Endothelial cell of umbilical vein (primary cell): Measurements from ENCODE around the gene CGB2. TPM values are rescaled to one million over a fixed set of nuclear protein-coding genes. Genes with fewer than 3 reads are reported as not detected.

ENCODE experiments used
- BruUV-seq: library from RNA; stranded (reverse); fragments of 400-500 nt; replicated peaks from 2 replicates; lab custom pipeline; 2021; lab: Mats Ljungman, UMichigan
- CTCF ChIA-PET: fragments of 300-600, 350-600 bp; sonication (Branson Sonifier 250); formaldehyde crosslinking; loops from one replicate; lab custom pipeline; 2021; ENCODE audit warnings: antibody characterized with exemption, inconsistent platforms; lab: Charles Lee
- POLR2A ChIA-PET: fragments of 300-600, 350-600 bp; sonication (Branson Sonifier 250); formaldehyde crosslinking; loops from one replicate; lab custom pipeline; 2021; ENCODE audit warnings: antibody characterized with exemption, inconsistent platforms; lab: Charles Lee
- DNase-seq: peaks from one replicate; pipeline ENCODE4 v3.0.0-alpha.2; 2011; ENCODE audit warnings: low read depth, low spot score
- FAIRE-seq: peaks from 2 replicates; lab custom pipeline; 2011; peaks lifted over from hg19 to GRCh38; lab: Jason Lieb, UNC
- H2AFZ ChIP-seq: 2 replicates; pipeline ENCODE4 v1.6.0; 2012; ENCODE audit warnings: low read depth, low read length, control low read depth, inconsistent platforms
- H3K27ac ChIP-seq: 2 replicates; pipeline ENCODE4 v1.5.1; 2011; ENCODE audit warnings: low read depth, mild to moderate bottlenecking, control low read depth, low read length, moderate library complexity; ENCODE audit not compliant: insufficient read depth
- H3K27me3 ChIP-seq, 2 experiments: 2 replicates each; pipeline versions ENCODE4 v1.6.0 to v1.6.1; 2011; ENCODE audit warnings: low read length in 2 of 2, mixed read lengths in 1 of 2; ENCODE audit not compliant: control insufficient read depth in 2 of 2, insufficient read depth in 2 of 2
- H3K36me3 ChIP-seq, 2 experiments: 2 replicates in 1 of 2; 3 replicates in 1 of 2; pipeline ENCODE4 v1.5.1; 2011; ENCODE audit warnings: low read length in 2 of 2, mild to moderate bottlenecking in 1 of 2, moderate library complexity in 1 of 2; ENCODE audit not compliant: control insufficient read depth in 2 of 2, insufficient read depth in 2 of 2; ENCODE audit errors: extremely low read depth in 1 of 2
- H3K4me1 ChIP-seq: 3 replicates; pipeline ENCODE4 v1.5.1; 2011; ENCODE audit warnings: mild to moderate bottlenecking, low read length; ENCODE audit not compliant: control insufficient read depth, insufficient read depth; ENCODE audit errors: extremely low read depth
- H3K4me2 ChIP-seq: 2 replicates; pipeline ENCODE4 v1.6.1; 2011; ENCODE audit warnings: low read length, control low read depth, mixed read lengths; ENCODE audit not compliant: insufficient read depth
- H3K4me3 ChIP-seq, 3 experiments: fragments of 200-600 bp in 1 of 3; sonication (generic), shearing (Covaris generic) in 1 of 3; replicated peaks in 1 of 3; 2 replicates each; pipeline ENCODE4 v1.5.1; 2011 to 2016; ENCODE audit warnings: control low read depth in 3 of 3, low read length in 3 of 3, mild to moderate bottlenecking in 2 of 3, inconsistent platforms in 1 of 3, low read depth in 1 of 3, moderate library complexity in 1 of 3; ENCODE audit not compliant: insufficient read depth in 1 of 3
- H3K79me2 ChIP-seq: 2 replicates; pipeline ENCODE4 v1.6.0; 2012; ENCODE audit warnings: low read length, inconsistent platforms; ENCODE audit not compliant: control insufficient read depth, insufficient read depth
- H3K9ac ChIP-seq: replicated peaks from 2 replicates; pipeline ENCODE3; 2011; ENCODE audit warnings: low read length, control low read depth; ENCODE audit not compliant: insufficient read depth; ENCODE audit errors: extremely low read depth
- H3K9me1 ChIP-seq: replicated peaks from 3 replicates; pipeline ENCODE4 v1.6.0; 2011; ENCODE audit warnings: mild to moderate bottlenecking, low read length; ENCODE audit not compliant: control insufficient read depth, insufficient read depth; ENCODE audit errors: extremely low read depth
- H3K9me3 ChIP-seq: replicated peaks from 2 replicates; pipeline ENCODE4 v1.5.1; 2012; ENCODE audit warnings: low read length, inconsistent platforms; ENCODE audit not compliant: control insufficient read depth, insufficient read depth
- H4K20me1 ChIP-seq: replicated peaks from 2 replicates; pipeline ENCODE3; 2011; ENCODE audit warnings: mild to moderate bottlenecking, low read length; ENCODE audit not compliant: control insufficient read depth, insufficient read depth; ENCODE audit errors: extremely low read depth
- CTCF ChIP-seq, 2 donors: IDR thresholded peaks; 1 replicate in 1 of 2; 2 replicates in 1 of 2; pipeline ENCODE4 v1.5.1; 2011; ENCODE audit warnings: low read length in 2 of 2, mild to moderate bottlenecking in 2 of 2, moderate library complexity in 2 of 2, control low read depth in 1 of 2, inconsistent platforms in 1 of 2, low read depth in 1 of 2; ENCODE audit not compliant: insufficient read depth in 1 of 2; ENCODE audit errors: extremely low read depth in 1 of 2
- EZH2 ChIP-seq: IDR thresholded peaks from 2 replicates; pipeline ENCODE4 v1.6.1; 2012; ENCODE audit warnings: borderline replicate concordance, low read depth, mild to moderate bottlenecking, moderate library complexity, low read length, inconsistent platforms; ENCODE audit not compliant: severe bottlenecking
- GATA2 ChIP-seq: IDR thresholded peaks from 2 replicates; pipeline ENCODE4 v1.7.0; 2011; ENCODE audit warnings: low read depth, mild to moderate bottlenecking, moderate library complexity, mixed read lengths, low read length; ENCODE audit not compliant: insufficient read length, insufficient read depth
- dilution Hi-C: fragments of 300-500 bp; cut with MboI; formaldehyde crosslinking; loops from one replicate; pipeline ENCODE4 v1.15.0; 2019; ENCODE audit warnings: low sequenced_read_pairs; ENCODE audit not compliant: extremely low pct_ligation_motif_present
- intact Hi-C: fragments of 100-400 bp; cut with micrococcal nuclease; formaldehyde crosslinking; loops from one replicate; pipeline ENCODE4 v1.10.0; 2022
- polyA plus RNA-seq, 4 experiments: library from polyadenylated mRNA; depleted of rRNA in 3 of 4; stranded (reverse) in 3 of 4; unstranded in 1 of 4; fragments of >200 nt; gene quantifications; 2 replicates each; pipeline versions ENCODE4 v1.2.1 to v1.2.3, GENCODE V29; 2011 to 2012; ENCODE audit warnings: missing spikeins in 1 of 4
- total RNA-seq: library from RNA; stranded (reverse); gene quantifications from 2 replicates; pipeline ENCODE4 v1.2.3, GENCODE V29; 2021
- TF ChIP-seq, protein P1 (sequence below): IDR thresholded peaks from 2 replicates; pipeline ENCODE4 v1.6.1; 2011; ENCODE audit not compliant: insufficient read depth, insufficient read length

CGB2 gene
- total and polyA plus RNA-seq, 2 donors (not counting 3 experiments of a cell fraction or from before 2014, with no cell fraction given): not detected

GRCh38 chr19:49019242-49019932 is 12.3 kb upstream of the CGB2 start:
- TF ChIP-seq EZH2 (no peak), CTCF (IDR thresholded peaks at IDR 0.05; ENCODE audit: extremely low read depth in 1 of 2, insufficient read depth in 1 of 2, low read depth in 1 of 2, low read length in 2 of 2) (peak in 1 of 2 donors; percentile 14), GATA2 (no peak)
- TF ChIP-seq, protein P1, sequence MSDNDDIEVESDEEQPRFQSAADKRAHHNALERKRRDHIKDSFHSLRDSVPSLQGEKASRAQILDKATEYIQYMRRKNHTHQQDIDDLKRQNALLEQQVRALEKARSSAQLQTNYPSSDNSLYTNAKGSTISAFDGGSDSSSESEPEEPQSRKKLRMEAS: no peak
- no peak for FAIRE-seq
- peaks cover 0 to 14% of the 10 kb centered on the region in 2 experiments for H3K36me3 ChIP-seq
- H3K27me3 ChIP-seq: peaks cover 0 to 5% of the 10 kb centered on the region in 2 experiments
- H3K9me1 ChIP-seq: no peaks in the 10 kb centered on the region
- dilution Hi-C loops (no loop called here), intact Hi-C loops (no loop called here)
- peak overlapping the region in 2 of 3 experiments; percentile 18 to 30 for H3K4me3 ChIP-seq
- H3K9me3 ChIP-seq: no peaks in the 10 kb centered on the region
- H2AFZ ChIP-seq: peak overlapping the region; percentile 80
- peak overlapping the region; percentile 62 for H3K4me2 ChIP-seq
- no peaks in the 10 kb centered on the region for H4K20me1 ChIP-seq
- DNase-seq: peak; percentile 42
- no peak overlapping the region for H3K9ac ChIP-seq
- CTCF ChIA-PET: interaction anchor here (0.6 to 5.4 kb wide), 11 partner anchors 11 to 224 kb away, joined by 3 to 37 read pairs (median 3); partner anchors contain the start of genes CGB2 and RUVBL2
- BruUV-seq: no TSS peak
- H3K4me1 ChIP-seq: peaks cover 10% of the 10 kb centered on the region
- H3K27ac ChIP-seq: no peak overlapping the region
- POLR2A ChIA-PET: no interaction called here
- no peaks in the 10 kb centered on the region for H3K79me2 ChIP-seq
